Measurements from ENCODE around the gene ARHGAP4.

The ARHGAP4 gene

DNA sequence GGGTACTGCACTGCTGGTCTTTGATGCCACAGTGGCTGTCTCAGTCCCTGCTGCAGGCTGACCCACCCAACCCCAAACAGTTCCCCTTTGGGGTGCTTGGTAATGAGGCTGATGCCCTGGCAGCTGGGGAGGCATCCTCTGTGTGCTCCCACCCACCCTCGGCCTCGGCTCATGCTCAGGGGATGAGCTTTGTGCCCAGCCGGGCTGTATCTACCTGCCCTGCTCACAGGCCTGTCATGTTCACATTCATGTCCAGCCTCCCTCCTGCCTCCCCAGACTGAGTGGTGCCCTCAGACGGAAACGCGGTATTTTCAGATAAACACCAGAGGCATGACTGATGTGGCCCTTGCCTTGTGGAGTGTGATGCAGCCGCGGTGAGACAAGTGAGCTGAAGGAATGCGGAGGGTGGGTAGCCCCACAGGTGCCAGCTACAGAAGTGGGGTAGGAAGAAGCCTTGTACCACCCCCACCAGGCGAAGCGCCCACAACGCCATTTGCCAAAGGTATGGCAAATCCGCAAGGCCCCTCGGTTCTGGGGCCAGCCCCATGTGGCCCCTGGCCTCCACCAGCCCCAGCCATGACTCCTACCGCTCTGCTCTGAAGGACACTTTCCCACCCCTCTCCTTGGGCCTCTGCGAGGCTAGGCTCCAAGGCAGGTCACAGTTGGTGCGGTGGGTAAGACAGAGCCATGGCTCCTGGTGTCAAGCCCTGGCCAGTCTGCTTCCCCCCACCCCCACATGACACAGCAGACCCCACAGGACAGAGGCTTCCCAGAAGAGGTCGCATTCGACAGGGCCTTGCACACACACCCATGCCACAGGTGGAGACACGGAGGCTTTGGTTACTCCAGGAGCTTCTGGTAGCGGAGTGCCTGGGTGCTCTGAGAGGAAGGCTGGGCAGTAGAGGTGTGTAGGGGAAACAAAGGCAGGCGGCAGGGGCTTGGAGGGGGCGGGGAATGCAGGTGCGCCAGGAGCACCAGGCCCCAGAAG lies 20.2 kb upstream of the ARHGAP4 start:
- no peak for DNase-seq (ENCODE audit: low spot score)

DNA sequence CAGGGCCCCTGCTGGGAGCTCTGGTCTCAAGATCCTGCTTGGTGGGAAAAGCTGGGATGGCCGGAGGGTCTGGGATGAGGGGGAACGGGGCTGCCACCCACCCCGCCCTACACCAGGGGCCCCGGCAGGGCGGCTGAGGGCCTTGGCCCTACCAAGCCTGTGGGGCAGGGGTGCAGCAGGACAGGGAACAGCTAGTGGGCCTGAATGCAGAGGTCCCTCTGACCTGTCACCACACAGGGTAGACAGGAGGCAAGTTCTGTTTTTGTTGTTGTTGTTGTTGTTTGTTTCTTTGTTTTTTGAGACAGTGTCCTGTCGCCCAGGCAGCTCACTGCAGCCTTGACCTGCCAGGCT lies 18.7 kb upstream of the ARHGAP4 start:
- DNase-seq (ENCODE audit: low spot score) = no peak

DNA sequence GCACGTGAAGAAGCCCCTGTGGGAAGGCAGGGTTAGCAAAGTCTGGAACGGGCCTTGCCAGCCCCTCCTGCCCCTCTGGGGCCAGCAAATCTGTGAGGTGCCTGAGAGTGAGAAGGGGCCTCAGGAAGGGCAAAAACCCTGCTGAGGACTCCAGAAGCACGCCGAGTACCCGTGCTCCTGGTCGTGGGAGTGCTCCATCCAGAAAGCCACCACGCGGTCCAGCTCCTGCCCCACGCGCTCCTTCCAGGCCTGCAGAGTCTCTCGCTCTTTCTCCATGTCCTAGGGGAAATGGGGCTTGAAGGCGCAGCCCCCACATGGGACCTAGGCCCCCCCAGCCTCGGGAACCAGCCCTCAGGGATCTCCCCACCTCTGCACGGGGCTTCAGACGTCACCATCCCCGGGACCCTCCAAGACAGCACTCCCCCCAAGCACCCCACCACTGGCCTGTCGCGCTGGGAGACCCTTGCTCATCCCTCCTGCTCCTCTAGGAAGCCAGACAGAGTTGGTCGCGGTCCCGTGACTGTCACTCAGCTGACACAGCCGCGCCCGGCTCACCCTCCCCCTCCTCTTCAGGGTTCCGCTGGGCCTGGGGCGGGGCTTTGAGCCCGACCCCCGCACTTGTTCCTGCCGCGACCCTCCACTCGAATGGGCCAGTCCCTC lies 18.2 kb upstream of the ARHGAP4 start, which contains the start of gene RENBP:
RENBP (minus strand) TSS at position 504 of the 660 bp plus-strand sequence; CDS start at position 471, 33 bp downstream.
- no peak for DNase-seq (ENCODE audit: low spot score)

DNA sequence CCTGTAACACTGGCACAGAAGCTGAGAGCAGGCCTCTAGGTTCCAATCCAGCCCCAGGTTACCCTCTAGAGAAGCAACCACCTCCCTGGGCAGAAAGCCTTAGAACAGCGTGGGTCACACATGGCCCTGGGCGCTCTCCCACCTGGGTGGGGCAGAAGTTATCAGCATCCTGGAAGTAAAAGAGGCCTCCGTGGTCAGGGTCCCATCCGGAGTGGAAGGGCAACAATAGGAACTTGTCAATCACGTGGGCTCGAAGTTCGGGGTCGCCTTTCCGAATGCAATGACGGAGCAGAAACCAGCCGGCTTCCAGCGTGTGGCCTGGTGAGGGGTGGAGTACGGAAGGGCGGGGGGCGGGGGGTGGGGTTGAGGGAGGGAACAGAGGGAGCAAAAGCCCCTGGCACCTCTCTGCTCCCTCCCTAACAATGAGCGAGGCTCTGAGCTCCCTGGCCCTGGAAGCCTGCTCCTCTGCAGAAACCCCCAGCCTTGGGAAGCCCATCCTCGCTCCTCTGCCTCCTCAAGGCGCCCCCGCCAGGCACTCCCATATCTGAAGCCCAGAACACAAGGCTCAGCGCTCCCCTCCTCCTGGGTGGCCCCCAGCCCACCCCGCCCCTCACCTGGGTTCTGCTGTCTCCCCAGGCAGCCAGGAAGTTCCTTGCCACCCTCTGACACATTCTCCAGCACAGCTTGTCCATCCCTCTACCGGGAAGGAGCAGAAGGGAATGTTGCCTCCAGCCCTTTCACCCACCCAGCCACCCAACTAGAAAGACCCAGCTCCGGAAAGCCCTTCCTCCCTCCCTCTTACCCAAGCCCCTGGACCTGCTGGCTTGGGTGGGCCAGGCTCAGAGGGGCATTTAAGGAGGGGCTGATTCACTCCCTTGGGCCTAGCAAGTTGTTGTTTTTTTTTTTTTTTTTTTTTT lies 15.5 kb upstream of the ARHGAP4 start:
- no peak for DNase-seq (ENCODE audit: low spot score)

DNA sequence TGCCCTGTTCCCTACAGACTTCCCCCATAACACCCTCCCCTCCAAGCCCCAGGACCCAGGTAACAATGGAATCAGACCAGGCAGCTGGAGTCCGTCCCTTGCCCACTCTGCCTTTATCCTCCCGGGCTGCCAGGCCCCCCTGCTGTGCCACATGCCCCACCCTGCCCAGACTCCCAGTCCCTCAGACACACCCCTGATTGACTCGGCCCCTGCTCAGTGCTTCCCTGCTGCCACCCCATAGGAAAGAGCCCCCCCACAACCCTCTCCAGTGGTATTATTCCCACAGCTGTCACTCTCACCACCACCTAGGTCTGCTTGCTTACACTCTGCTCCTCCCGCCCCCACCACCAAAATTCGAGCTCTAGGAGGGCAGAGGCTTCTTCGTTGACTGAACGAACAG lies 13.5 kb upstream of the ARHGAP4 start:
- DNase-seq (ENCODE audit: low spot score) = no peak

DNA sequence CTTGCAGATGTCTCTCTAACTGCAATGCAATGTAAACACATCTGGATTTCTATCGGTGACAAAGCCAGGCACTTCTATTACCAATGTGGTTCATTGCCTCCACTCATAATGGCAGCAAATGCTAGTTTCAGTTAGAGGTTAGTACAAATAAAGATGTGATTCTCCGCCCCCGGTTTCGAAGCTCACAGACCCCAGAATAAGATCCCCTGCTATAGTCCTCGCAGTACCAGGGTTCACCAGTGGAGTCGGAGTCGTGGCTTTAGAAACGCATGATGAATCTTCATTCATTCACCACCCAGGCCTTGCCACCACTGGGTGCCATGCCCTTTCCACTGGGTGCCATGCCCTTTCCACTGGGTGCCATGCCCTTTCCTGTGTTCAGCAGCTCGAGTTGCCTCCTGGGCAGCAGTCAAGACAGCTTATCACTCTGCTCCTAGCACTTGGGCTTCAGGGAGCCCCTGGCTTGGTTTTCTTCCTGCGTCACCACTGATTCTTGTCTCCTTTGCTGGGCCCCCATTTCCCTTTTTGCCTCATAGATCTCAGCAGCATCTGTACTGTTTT lies 12.2 kb upstream of the ARHGAP4 start:
- no peak for DNase-seq (ENCODE audit: low spot score)

DNA sequence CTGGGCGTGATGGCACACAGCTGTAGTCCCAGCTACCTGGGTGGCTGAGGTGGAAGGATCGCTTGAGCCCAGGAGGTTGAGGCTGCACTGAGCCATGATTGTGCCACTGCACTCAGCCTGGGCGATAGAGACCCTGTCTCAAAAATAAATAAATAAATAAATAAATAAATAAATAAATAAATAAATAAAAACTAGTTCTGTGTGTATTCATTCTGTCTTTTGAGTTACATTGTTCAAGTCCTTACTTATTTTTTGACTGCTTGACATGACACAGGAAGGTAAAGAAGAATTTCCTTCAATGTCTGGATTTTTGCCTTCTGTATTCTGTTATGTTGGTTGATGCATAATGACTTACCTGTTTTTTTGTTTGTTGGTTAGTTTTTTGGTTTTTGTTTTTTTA lies 11.0 kb upstream of the ARHGAP4 start:
- DNase-seq (ENCODE audit: low spot score) = no peak

DNA sequence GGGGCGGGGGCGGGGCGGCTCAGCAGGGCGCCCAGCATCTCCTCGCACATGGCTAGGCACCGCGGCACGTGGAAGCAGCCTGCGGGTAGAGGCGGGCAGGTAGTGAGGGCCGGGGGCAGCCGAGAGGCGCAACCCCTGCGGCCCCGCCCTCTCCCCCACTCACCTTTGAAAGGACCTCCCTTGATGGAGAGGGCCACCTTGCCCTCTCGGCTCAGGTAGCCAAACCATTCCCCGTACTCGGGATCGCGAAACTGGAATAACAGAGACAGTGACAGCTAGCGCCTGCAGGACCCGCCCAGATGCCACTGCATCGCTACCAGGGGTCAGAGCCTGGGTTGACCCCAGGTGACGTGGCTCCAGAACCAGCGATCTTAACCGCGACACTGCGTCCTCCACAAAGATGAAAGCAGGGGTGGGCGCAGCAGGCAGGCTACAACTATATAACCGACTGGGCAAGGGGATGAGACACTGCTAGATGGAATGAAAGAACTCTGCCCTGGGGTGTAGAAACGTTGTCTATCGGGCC lies 9.3 kb upstream of the ARHGAP4 start:
- DNase-seq (ENCODE audit: low spot score) = no peak

DNA sequence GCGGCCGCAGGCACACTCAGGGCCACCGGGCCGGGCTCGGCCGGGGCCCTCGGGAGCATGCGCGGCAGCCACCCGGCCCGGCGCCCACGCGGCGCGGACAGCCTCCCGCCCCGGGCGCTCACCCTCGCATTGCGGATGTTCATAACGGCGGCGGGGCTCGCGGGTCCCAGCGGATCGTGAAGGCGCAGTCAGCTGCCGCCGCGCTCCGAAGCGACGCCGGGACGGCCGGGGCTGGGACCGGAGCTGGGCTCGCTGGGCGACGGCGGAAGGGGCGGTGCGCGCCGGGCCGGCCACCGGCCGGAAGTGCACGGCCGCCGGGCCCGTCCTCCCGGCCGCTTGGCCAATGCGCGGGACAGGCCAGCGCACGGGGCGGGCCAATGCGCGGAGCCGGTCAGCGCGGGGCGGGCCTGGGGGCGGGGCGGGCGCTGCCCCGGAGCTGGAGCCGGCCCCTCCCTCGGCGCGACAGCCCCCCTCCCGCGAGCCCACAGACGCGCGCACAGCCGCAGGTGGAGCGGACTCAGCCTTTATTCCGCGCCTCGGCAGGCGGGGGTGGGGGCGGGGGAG lies 8.8 kb upstream of the ARHGAP4 start, which contains the start of gene NAA10:
NAA10 (minus strand) TSS at position 276 of the 564 bp plus-strand sequence; CDS start at position 143, 133 bp downstream.
- peak; percentile 74 for DNase-seq (ENCODE audit: low spot score)

DNA sequence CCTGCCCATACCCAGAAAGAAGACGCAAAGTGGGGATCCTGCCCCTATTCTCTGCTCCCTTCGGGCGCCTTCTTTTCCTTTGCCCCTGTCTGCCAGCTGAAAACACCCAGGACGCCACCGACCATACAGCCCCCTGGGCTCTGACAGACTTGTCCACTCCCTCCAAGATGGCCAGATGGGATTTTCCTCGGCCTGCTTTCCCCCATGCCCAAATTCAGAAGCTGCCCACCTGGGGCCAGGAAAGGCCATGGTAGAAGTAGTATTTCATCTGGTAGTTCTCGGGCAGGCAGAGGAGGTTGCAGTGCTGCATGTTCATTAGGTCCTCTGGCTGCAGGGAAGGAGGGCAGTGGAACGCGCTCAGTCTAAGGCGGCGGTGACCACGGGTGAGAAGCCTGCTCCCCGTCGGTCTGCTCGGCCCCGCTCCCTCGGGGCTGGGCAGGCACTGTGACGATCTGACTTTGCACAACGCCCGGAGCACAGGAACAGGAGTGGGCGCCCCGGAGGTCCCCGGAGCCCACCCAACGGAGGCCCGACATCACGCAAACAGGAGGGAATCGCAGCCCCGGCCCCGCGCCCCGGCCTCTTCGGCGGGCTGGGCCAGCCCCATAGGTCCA lies 8.2 kb upstream of the ARHGAP4 start:
- no peak for DNase-seq (ENCODE audit: low spot score)

DNA sequence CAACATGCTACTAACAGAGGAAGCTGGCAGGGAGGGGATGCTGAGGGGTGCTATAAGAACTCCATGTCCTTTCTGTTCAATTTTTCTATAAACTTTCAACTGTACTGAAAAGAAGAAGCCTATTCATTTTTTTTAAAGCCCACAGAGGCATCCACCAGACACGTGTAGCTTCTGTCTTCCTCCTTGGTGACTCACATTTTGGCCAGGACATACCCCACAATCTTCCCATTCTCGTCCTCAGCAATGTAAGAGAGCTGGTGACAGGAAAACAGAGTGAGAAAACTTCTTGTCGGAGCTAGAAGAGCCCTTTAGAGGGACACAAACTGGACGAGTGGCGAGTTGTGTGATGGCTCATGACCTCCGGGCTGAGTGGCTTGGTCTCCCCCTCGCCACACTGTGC lies 7.7 kb upstream of the ARHGAP4 start:
- no peak for DNase-seq (ENCODE audit: low spot score)

DNA sequence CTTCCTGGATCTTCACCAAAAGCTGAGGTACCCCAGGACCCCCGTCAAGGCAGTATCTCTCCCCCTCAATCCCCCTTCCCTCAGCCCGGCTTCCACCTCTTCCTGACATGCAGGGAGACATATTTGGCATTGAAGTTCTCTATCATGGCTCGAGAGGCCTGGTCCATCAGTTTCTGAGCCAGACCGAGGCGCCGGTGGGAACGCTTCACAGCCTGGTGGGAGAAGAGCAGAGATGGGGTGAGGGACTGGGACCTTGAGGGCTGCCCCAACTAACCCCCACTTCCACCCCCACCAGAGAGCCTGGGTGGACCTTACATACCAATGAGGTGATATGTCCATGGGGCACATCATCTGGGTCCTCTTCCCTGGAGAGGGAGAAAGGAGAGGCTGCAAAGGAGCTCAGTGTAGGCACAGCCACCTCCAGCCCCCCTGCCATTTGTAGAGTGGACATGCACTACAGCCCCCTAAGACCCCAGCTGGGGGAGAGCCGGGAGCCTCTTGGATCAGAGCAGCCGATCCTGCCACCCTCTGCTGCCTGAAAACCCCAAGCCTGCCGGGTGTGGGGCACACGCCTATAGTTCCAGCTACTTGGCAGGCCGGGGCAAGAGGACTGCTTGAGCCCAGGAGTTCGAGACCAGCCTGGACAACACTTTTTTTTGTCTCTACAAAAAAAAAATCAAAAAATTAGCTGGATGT lies 6.3 kb upstream of the ARHGAP4 start:
- DNase-seq (ENCODE audit: low spot score) = no peak

DNA sequence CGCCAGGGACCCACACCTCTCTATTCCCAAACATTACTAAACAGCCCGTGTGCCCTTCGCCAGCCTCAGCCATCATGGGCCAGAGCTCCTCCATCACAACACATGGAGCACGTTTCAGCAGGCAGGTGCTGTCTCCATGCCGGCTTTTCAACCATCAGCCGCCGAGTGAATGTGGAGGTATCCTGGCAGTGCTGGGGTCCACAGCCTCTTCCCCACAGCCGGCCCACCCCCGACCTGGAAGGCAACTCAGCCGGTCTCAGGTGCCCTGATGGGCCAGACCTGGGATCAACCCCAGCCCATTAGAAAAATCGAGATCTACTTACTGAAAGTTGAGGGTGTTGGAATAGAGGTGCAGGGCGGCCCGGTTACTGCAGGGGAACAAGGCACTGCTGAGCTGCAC lies 5.7 kb upstream of the ARHGAP4 start:
- DNase-seq (ENCODE audit: low spot score) = no peak

DNA sequence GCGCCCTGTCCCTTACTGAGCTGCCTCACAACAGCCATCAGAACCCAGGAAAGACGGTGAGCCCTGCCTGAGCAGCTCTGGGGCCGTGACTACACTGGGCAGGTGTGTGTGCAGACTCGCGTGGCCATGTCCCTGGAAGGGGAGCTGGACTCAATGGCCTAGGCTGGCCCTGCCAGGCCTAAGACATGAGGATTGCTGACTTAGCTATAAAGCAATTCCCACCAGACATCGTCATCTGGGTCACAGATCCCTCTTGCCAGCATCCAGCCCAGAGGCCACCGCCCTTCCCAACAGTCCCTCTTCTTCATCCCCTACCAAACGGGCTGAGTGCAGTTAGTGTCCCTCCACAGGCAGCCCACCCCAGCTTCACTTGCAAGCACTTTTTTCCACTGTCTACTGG lies 5.1 kb upstream of the ARHGAP4 start:
- DNase-seq (ENCODE audit: low spot score) = no peak

DNA sequence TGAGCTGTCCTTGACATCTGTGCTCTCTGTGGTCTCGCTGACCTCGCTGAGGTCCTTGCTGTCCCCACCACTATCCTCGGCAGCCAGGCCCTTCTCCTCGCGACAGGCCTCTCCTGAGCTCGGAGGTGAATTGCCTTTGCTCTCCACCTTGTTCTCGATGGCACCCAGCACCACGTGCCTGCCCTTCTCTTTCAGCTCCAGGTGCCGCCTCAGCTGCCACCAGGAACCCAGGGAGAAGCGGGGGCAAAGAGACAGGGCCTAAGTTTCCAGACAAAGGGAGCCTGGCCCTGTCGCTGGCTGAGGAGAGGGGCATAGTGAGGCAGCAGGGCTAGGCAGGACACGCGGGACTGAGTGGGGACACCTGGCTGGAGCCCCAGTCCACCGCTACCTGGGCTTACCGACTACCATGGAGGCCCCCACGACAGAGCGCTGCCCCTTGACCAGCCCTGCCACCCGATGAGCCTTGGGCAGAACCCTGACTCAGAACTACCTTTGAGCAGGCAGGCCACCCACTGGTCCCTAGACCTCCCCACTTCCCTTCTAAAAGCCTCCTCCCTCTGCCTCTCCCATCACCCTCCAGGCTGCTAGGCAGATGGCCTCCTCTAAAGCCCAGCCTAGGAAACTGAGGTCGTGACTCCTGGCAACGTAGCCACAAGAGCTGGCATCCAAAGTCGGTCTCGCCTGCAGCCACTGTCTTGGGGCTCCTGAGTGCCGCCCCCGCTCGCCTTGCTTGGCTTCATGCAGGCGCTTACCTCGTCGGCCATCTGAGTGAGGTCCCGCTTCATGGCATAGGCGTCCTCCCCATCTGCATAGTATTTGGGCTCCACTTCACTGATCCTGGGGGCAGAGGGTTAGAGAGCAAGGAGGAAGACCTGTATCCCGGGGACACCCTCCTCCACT lies 4.2 kb upstream of the ARHGAP4 start:
- DNase-seq (ENCODE audit: low spot score) = no peak

DNA sequence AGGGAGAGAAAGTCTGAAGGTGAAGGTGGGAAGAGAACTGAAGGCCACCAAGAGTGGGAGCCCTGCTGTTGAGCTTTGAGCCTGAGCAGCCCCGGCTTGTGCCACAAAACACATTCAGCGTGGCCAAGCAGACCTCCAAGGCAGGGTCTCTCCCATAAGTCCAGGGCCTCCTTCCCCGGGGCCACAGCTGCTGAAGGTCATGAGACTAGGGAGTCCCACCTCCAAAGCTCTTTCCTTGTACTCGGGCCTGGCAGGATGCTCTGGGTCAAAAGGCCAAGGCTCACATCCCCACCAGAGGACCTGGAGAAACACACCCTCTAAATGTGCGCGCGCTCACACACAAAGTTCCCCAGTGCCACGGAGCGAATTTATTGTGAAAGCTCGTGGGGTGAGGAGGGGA lies 3.5 kb upstream of the ARHGAP4 start:
- DNase-seq (ENCODE audit: low spot score) = no peak

DNA sequence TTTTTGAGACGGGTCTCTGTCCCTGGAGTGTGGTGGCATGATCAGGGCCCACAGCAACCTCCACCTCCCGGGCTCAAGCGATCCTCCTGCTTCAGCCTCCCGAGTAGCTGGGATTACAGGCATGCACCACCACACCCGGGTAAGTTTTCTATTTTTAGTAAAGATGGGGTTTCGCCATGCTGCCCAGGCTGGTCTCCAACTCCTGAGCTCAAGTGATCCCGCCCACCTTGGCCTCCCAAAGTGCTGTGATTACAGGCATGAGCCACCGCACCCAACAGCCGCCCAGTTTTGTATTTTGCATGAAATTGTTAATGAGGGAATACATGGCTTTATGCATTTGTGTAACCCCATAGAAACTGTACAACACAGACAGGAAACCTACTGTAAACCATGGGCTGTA lies 2.8 kb upstream of the ARHGAP4 start:
- DNase-seq (ENCODE audit: low spot score) = no peak

DNA sequence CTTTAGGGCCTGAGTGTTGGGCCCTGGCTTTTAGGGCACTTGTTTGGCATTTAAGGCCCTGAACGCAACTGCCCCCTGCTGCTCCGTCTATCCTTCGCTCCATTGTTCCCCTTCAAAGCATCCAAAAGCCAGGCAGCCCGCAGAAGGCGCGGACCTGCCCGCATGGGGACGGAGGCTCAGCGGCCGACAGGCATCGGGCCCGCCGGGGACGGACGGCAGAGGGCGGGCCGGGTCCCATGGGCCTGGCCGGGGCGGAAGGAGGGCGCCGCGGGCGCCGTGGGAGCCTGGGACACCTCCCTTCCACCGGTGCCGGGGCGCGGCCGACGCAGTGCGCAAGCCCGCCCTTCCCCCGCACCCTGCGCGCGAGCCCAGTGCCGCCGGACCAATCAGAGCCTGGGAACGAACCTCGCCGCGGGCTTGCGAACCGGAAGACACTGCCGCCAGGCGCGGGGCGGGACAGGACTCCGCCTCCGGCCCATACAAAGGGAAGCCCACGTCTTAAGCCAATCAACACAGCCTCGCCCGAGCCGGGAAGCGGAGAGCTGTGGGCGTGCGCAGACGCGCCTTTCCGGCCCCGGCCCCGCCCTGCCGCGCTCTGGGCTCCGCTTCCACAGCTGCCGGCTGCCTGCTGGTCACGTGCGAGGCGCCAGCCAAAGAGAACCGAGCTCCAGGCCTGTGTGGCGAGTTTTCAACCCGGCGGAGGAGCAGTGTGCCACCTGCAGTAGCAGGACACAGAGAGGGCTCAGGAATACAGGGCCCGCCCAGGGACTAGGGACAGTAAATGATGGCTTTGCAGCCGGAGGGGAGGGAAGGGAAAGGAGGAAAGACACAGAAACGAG lies 2.1 kb upstream of the ARHGAP4 start:
- DNase-seq (ENCODE audit: low spot score) = peak; percentile 92

DNA sequence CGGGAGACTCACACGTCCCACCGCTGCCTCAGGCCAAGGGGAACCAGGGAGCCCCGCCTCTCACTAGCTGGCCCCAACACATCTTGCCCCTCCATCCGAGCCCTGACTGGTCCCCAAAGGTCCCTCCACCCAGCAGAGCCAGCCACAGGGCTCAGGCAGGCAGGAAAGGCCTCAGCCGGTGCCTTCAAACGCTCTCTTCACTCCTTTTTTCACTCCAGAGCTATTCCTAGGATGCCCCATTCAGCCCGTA lies 1.5 kb upstream of the ARHGAP4 start:
- no peak for DNase-seq (ENCODE audit: low spot score)

Data from LoVo (cell line).